Stomach smooth muscle (tissue), 2 donors: ENCODE data around the gene TPSD1.
"Not testable (repeated sequence)": the region's sequence is repeated elsewhere in the genome, so short reads cannot be mapped to it uniquely, and the experiment has no call there.

Source experiments
- H3K27ac ChIP-seq: one replicate; pipeline ENCODE4 v1.7.0; 2013; ENCODE audit warnings: mild to moderate bottlenecking, low read length, inconsistent platforms
- H3K27me3 ChIP-seq, 2 donors: one replicate each; pipeline ENCODE4 v1.7.0; 2013; ENCODE audit warnings: low read length in 2 of 2; ENCODE audit not compliant: insufficient read depth in 2 of 2, control insufficient read depth in 1 of 2
- H3K36me3 ChIP-seq, 2 donors: one replicate each; pipeline ENCODE4 v1.7.0; 2013; ENCODE audit warnings: low read length in 2 of 2; ENCODE audit not compliant: control insufficient read depth in 2 of 2, insufficient read depth in 2 of 2
- H3K4me1 ChIP-seq: one replicate; pipeline ENCODE4 v1.7.0; 2013; ENCODE audit warnings: low read length; ENCODE audit not compliant: control insufficient read depth, insufficient read depth
- H3K4me3 ChIP-seq, 2 donors: one replicate each; pipeline ENCODE4 v1.7.0; 2013; ENCODE audit warnings: low read length in 2 of 2
- H3K9ac ChIP-seq, 2 donors: one replicate each; pipeline ENCODE4 v1.7.0; 2013; ENCODE audit warnings: low read length in 2 of 2, mild to moderate bottlenecking in 1 of 2
- H3K9me3 ChIP-seq, 2 donors: one replicate each; pipeline ENCODE4 v1.7.0; 2013; ENCODE audit warnings: low read length in 2 of 2; ENCODE audit not compliant: control insufficient read depth in 2 of 2
- donor health status: healthy.
- donor health status: Pancreatic carcinoma.

Gene TPSD1

DNA sequence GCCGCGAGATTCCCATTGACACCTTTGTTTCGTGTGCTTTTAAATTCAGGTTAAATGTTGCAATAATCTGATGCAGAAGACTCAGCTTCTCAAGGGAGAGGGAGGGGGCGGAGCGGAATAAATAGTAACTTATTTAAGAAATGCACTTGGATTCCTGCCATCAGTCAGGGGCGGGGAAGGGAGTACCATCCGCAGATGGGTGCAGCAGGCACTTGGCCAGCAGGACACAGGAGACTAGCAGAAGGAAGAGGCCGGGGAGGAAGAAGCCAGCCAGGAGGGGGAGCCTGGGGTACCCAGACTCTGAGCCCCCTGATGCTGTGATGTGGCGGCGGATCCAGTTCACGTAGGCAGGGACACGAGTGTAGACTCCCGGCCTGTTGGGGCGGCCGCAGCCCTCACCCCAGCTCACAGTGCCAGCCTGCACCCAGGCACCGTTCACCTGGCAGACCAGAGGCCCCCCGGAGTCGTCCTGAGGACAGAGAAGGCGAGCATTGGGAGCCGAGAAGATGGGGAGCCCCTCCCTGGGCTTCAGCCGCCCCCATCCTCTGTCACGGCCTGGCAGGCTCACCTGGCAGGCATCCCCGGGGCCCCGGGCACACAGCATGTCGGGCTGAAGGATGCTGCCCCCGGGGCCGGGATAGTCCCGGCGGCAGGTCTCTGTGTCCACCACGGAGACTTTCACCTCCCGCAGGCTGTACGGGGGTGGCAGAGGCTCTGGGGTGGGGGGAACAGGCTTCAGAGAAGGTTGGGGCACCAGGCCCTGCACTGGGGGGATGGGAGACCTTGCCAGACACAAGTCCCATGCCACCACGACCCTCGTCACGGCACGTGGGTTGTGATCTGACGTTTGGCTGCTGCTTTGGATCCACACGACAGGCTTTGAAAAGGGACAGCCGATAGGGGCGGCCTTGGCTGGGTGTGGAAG is 34.0 kb upstream of the TPSD1 start:
- peaks cover 19% of the 10 kb centered on the region for H3K4me1 ChIP-seq
- no peak overlapping the region for H3K27ac ChIP-seq

DNA sequence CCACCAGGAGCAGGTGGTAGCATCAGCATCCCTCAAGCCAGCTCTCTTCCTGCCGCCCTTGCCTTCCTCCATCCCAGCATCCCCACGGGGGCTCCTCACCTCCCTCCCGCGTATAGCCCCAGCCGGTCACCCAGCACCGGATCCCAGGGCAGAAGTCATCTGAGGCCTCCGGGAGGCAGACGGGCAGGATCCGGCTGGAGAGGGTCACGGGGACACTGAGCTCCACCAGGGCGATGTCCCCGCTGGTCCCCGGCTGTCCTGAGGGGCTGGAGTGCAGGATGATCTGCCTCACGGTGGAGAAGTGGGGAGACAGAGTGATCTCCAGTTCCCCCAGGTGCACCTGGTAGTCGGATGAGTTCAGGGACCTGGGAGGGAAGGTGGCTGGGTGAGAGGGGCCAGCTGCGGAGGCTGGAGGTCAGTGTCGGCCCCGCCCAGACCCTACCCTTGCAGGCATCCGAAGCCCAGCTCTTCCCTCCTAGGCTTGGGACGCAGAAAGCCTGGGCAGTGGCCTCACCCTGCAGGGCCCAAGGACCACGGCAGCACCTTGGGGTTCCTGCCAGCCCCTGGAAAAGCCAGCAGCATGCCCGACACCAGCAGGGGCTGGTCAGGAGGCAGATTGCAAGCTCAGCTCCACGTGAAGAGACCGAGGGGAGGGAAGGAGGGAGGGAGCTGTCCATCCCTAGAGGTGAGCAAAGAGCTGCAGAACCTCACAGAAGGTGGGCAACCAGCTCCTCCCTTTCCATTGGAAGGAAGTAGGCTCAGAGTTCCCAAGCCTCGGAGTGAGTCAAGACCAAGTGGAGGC is 33.1 kb upstream of the TPSD1 start:
- Histone ChIP-seq H3K4me1 (peaks cover 22% of the 10 kb centered on the region), H3K36me3 (peaks cover 9 to 12% of the 10 kb centered on the region in 2 donors), H3K4me3 (no peak overlapping the region), H3K9ac (no peak overlapping the region), H3K9me3 (no peaks in the 10 kb centered on the region), H3K27me3 (no peaks in the 10 kb centered on the region), H3K27ac (no peak overlapping the region)

More for the DNA sequence above, 34.0 kb upstream of the TPSD1 start:
- no peaks in the 10 kb centered on the region for H3K27me3 ChIP-seq
- no peak overlapping the region for H3K9ac ChIP-seq
- no peak overlapping the region for H3K4me3 ChIP-seq
- peaks cover 13 to 15% of the 10 kb centered on the region in 2 donors for H3K36me3 ChIP-seq
- H3K9me3 ChIP-seq, result no peaks in the 10 kb centered on the region

DNA sequence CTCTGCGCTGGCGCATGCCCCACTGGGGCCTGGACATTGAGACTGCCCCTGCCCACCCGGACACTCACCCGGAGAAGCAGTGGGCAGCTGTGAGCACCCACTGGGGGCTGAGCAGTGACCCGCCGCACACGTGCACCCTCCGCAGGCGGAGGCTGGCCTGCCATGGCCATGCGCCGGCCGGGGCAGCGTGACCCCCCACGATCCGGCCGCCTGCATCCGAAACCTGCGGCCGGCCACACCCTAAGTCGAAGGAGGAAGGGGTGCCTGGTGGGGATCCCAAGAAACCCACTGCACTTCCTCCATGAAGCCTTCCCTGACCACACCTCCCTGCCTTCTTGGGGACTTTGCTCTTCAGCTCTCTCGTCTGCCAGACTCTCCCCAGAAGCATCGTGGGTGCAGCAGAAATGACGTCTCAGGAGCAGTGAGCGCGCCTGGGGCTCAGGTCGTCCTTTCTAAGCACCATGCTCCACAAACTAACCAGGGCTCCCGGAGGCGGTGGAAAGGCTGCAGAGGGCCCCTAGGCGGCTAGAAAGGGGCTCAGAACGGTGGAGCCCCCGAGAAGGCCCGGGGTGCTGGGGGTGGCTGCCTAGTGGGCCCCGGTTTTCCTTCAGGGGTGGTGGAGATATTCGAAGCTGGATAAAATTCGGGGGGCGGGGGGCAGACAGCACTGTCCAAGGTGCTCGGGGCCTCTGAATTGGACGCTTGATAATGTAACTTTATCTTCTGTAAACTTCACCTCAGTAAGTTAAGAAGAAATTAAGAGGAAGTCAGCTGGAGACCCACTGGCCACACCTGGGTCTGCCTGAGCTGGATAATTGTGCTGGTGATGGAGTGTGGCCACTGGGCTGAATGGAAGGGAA is 32.3 kb upstream of the TPSD1 start:
- Histone ChIP-seq H3K36me3 (peaks cover 5 to 6% of the 10 kb centered on the region in 2 donors), H3K27ac (no peak overlapping the region), H3K27me3 (no peaks in the 10 kb centered on the region), H3K9me3 (no peaks in the 10 kb centered on the region), H3K4me1 (peaks cover 22% of the 10 kb centered on the region), H3K4me3 (no peak overlapping the region), H3K9ac (no peak overlapping the region)

DNA sequence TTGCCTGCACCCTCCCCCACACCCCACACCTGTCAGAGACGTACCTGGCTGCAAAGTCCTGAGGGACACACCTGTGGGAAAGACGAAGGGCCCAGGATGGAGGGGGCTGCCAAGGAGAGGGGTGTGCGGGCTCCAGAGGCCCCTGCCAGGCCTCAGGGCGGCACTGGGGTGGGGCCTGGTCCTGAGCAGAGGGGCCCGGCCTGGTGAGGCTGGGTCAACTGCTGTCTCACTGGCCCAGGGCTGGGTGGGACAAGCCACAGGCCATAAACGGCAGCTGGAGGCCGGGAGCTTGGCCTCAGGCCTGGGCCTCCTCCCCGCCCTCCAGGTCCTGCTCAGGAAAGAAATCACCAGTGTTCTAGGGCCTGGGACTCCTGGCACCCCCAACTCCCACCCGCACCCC is 31.3 kb upstream of the TPSD1 start:
- no peak overlapping the region for H3K27ac ChIP-seq
- H3K9ac ChIP-seq, result no peak overlapping the region
- peaks cover 4% of the 10 kb centered on the region in 2 donors for H3K36me3 ChIP-seq
- H3K9me3 ChIP-seq, result no peaks in the 10 kb centered on the region
- no peak overlapping the region for H3K4me3 ChIP-seq
- peaks cover 22% of the 10 kb centered on the region for H3K4me1 ChIP-seq
- no peaks in the 10 kb centered on the region for H3K27me3 ChIP-seq

DNA sequence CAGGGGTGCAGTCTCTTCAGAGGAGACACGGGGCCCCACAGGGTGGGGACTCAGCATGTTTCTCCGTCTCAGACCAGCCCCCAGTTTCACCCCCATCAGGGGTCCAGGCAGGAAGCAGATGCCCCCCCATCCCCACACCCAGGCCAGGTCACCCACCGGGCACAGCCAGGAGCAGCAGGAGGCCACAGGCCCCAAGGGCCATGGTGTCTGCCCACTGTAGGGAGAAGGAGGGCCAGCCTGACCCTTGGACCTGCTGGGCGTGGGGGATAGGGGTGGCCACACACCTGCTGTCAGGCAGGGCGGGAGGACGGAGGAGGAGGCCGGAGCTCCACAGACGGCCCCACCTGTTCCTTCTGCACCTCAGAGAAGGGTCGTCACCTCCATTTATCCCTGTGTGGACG is 30.8 kb upstream of the TPSD1 start, which contains the start of gene TPSG1:
Gene TPSG1 (minus strand): TSS at position 218 of the 401 bp plus-strand sequence. CDS start 16 bp downstream, at position 202.
- Histone ChIP-seq H3K9ac (no peak within 1 kb of the TSS), H3K4me1 (peaks cover 22% of the 10 kb centered on the region), H3K36me3 (no peaks in the 10 kb centered on the region), H3K27ac (peak within 1 kb of the TSS; percentile 31), H3K4me3 (no peak within 1 kb of the TSS), H3K9me3 (no peaks in the 10 kb centered on the region), H3K27me3 (no peaks in the 10 kb centered on the region)

DNA sequence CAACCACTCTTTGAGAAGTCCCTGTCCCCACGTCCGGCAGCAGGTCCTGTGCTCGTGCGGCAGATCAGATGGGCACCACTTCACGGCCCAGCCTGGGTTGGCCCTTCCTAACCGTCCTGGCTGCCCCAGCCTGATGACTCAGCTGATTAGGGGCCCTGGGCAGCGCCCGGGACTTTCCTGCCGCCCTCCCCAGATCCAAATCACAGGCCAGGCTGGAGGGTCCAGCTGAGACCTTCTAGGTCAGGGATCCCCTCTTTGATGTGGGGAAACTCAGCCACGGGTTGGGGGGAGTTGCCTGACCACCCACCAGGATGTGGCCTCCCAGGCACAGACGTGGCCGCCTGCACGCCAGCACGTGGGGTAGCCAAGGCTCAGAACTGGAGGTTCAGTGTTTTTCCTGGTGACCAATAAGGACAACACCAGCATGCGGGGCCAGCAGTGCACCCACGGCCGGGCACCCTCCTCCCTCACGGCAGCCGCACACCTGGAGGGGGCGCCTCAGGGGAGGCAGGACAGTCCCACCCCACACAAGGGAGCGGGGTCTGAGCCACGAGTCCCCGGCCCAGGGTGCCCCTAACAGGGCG is 30.0 kb upstream of the TPSD1 start:
- H3K9ac ChIP-seq, H3K4me3 ChIP-seq, H3K9me3 ChIP-seq, H3K36me3 ChIP-seq, H3K27ac ChIP-seq, H3K27me3 ChIP-seq: not testable (repeated sequence)
- peaks cover 22% of the 10 kb centered on the region for H3K4me1 ChIP-seq

DNA sequence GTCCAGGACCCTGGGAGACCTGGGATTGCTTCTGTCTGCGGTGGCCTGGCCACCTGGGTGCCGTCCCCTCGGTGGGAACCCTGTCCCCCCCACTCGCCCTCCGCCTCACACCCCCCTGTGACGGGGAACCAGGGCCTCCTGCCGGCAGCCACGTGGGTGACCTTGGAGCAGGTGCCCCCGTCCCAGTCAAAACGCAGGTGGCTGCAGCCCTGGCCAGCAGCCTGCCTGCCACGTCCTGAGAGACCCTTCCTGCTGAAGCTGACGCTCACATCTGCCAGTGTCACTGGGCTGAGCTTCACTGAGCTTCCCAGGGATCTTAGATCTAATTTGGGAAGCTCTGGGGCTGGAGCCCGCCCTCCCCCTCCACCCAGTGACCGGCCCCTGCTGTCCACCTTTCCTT is 29.2 kb upstream of the TPSD1 start:
- H3K9ac ChIP-seq, H3K27ac ChIP-seq, H3K4me3 ChIP-seq, H3K36me3 ChIP-seq, H3K9me3 ChIP-seq, H3K27me3 ChIP-seq: not testable (repeated sequence)
- H3K4me1 ChIP-seq, result peaks cover 18% of the 10 kb centered on the region

DNA sequence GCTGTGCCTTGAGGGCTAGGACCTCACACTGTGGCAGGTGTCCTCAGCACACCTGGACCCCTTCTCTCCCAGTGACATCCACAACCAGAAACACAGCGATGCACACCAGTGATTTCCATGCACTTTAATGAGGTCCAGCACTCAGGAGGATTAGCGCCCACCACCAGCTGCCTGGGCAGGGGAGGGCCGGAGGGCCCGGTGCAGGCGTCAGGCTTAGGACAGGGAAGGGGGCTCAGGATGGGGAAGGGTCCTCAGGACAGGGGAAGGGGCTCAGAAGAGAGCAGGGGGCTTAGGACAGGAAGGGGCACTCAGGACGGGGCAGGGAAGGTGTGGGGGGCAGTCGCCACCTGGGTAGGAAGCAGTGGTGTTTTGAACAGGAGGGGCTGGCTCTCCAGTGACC is 27.6 kb upstream of the TPSD1 start:
- not testable (repeated sequence) for H3K9ac ChIP-seq, H3K4me3 ChIP-seq, H3K36me3 ChIP-seq, H3K27me3 ChIP-seq, H3K27ac ChIP-seq, H3K9me3 ChIP-seq
- H3K4me1 ChIP-seq, result peaks cover 18% of the 10 kb centered on the region

DNA sequence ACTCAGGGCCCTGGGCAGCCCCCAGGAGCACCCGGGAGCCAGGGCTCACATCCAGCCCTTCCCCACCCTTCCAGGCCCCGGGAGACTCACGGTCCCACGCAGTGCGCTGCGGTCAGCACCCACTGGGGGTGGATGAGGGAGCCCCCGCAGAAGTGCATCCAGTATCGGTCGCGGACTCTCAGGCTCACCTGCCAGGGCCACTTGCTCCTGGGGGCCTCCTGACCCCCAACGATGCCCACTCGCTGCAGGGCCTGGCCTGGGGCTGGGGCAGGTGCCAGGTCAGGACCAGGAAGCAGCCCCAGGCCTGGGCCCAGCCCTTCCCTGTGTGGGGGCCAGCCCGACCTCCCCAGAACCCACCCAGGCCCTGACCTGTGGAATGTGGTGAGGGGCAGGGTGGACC is 26.4 kb upstream of the TPSD1 start:
- not testable (repeated sequence) for H3K9ac ChIP-seq, H3K36me3 ChIP-seq

DNA sequence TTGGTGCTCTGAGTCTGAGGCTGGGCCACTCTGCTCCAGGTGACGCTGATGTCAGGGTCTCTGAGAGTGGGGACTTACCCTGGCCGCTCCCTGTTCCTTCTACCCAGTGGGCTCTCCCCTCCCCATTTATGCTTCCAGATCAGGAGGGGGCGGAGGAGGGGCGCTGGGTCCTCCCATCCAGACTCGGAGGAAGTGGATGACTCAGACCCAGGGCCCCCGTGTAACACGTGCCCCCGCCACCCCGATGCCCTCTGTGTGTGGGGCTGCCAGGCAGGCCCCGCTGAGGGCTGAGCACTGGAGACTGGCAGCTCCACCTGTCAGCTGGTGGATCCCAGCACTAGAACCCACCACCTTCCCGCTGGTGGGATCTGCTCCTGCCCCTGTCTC is 25.8 kb upstream of the TPSD1 start, which contains the start of gene TPSB2:
Gene TPSB2 (minus strand): TSS at position 101 of the 387 bp plus-strand sequence. CDS start 233 bp downstream, outside the sequence.
- not testable (repeated sequence) for H3K27ac ChIP-seq, H3K36me3 ChIP-seq, H3K27me3 ChIP-seq, H3K4me3 ChIP-seq, H3K9me3 ChIP-seq, H3K9ac ChIP-seq
- peaks cover 17% of the 10 kb centered on the region for H3K4me1 ChIP-seq

More for the DNA sequence above, 26.4 kb upstream of the TPSD1 start:
- H3K27me3 ChIP-seq, H3K9me3 ChIP-seq, H3K4me3 ChIP-seq, H3K27ac ChIP-seq: not testable (repeated sequence)
- peaks cover 18% of the 10 kb centered on the region for H3K4me1 ChIP-seq
